NT2/D1 (cell line): ENCODE results near the gene ASAP2.
"Not testable (repeated sequence)": the region's sequence is repeated elsewhere in the genome, so short reads cannot be mapped to it uniquely, and the experiment has no call there.

Experiments used
- DNase-seq: peaks from one replicate; pipeline ENCODE4 v3.0.0-alpha.2; 2011; ENCODE audit warnings: low read depth, low spot score
- H3K27me3 ChIP-seq: 2 replicates; pipeline ENCODE4 v1.6.0; 2011; ENCODE audit warnings: mild to moderate bottlenecking; ENCODE audit not compliant: insufficient read length, insufficient read depth
- H3K36me3 ChIP-seq: 2 replicates; pipeline ENCODE4 v1.6.1; 2011; ENCODE audit warnings: mild to moderate bottlenecking, low read length, mixed read lengths; ENCODE audit not compliant: insufficient read depth, insufficient read length
- H3K4me1 ChIP-seq: 2 replicates; pipeline ENCODE4 v1.5.1; 2011; ENCODE audit not compliant: insufficient read depth, insufficient read length
- H3K4me3 ChIP-seq: 2 replicates; pipeline ENCODE4 v1.5.1; 2011; ENCODE audit warnings: low read depth; ENCODE audit not compliant: insufficient read length
- H3K9ac ChIP-seq: 2 replicates; pipeline ENCODE4 v1.6.0; 2011; ENCODE audit warnings: low read depth; ENCODE audit not compliant: insufficient read length
- H3K9me3 ChIP-seq: 2 replicates; pipeline ENCODE4 v1.5.1; 2011; ENCODE audit warnings: mild to moderate bottlenecking, low read length; ENCODE audit not compliant: insufficient read depth
- SUZ12 ChIP-seq: IDR thresholded peaks from 2 replicates; pipeline ENCODE4 v1.6.1; 2011; ENCODE audit not compliant: insufficient read length, insufficient read depth; ENCODE audit errors: extremely low read depth
- YY1 ChIP-seq: IDR thresholded peaks from 2 replicates; pipeline ENCODE4 v1.6.1; 2011; ENCODE audit not compliant: insufficient read length, insufficient read depth
- ZNF274 ChIP-seq: IDR thresholded peaks from 2 replicates; pipeline ENCODE4 v1.6.1; 2011; ENCODE audit warnings: mild to moderate bottlenecking, low read depth, low read length

ASAP2 gene

GRCh38 chr2:9264301-9264700 is 57.7 kb downstream of the ASAP2 start:
- H3K36me3 ChIP-seq = no peaks in the 10 kb centered on the region
- no peak for DNase-seq
- peaks cover 11% of the 10 kb centered on the region for H3K4me1 ChIP-seq
- no peaks in the 10 kb centered on the region for H3K27me3 ChIP-seq
- H3K9ac ChIP-seq = no peak overlapping the region
- no peaks in the 10 kb centered on the region for H3K9me3 ChIP-seq
- H3K4me3 ChIP-seq = no peak overlapping the region
- TF ChIP-seq ZNF274 (no peak), SUZ12 (no peak), YY1 (no peak)

GRCh38 chr2:9266711-9267110 is 60.1 kb downstream of the ASAP2 start:
- Histone ChIP-seq H3K9me3 (no peaks in the 10 kb centered on the region), H3K4me1 (peaks cover 12% of the 10 kb centered on the region), H3K27me3 (no peaks in the 10 kb centered on the region), H3K9ac (no peak overlapping the region), H3K4me3 (no peak overlapping the region), H3K36me3 (no peaks in the 10 kb centered on the region)
- DNase-seq = no peak
- TF ChIP-seq SUZ12 = no peak
- TF ChIP-seq ZNF274 = no peak
- TF ChIP-seq YY1 = no peak

- DNase-seq, H3K36me3 ChIP-seq, H3K4me3 ChIP-seq, H3K9ac ChIP-seq, H3K9me3 ChIP-seq, H3K27me3 ChIP-seq: not testable (repeated sequence)
- peaks cover 12% of the 10 kb centered on the region for H3K4me1 ChIP-seq
Measured at GRCh38 chr2:9267286-9267685, 60.7 kb downstream of the ASAP2 start.

- Histone ChIP-seq H3K27me3 (no peaks in the 10 kb centered on the region), H3K4me3 (no peak overlapping the region), H3K36me3 (no peaks in the 10 kb centered on the region), H3K9me3 (no peaks in the 10 kb centered on the region), H3K9ac (no peak overlapping the region), H3K4me1 (peaks cover 7% of the 10 kb centered on the region)
- no peak for DNase-seq
- TF ChIP-seq ZNF274 = no peak
- no peak for TF ChIP-seq YY1
- TF ChIP-seq SUZ12 = no peak
Measured at GRCh38 chr2:9268301-9269080, 61.9 kb downstream of the ASAP2 start.

GRCh38 chr2:9269295-9269694 is 62.7 kb downstream of the ASAP2 start:
- no peak overlapping the region for H3K4me3 ChIP-seq
- no peak for DNase-seq
- H3K4me1 ChIP-seq = peaks cover 6% of the 10 kb centered on the region
- H3K9ac ChIP-seq = no peak overlapping the region
- no peaks in the 10 kb centered on the region for H3K36me3 ChIP-seq
- H3K27me3 ChIP-seq = no peaks in the 10 kb centered on the region
- no peak for TF ChIP-seq YY1
- no peak for TF ChIP-seq SUZ12
- no peak for TF ChIP-seq ZNF274
- H3K9me3 ChIP-seq = no peaks in the 10 kb centered on the region

GRCh38 chr2:9269695-9270360 is 63.2 kb downstream of the ASAP2 start:
- Histone ChIP-seq H3K36me3 (no peaks in the 10 kb centered on the region), H3K9ac (no peak overlapping the region), H3K4me3 (no peak overlapping the region), H3K9me3 (no peaks in the 10 kb centered on the region), H3K4me1 (peaks cover 5% of the 10 kb centered on the region), H3K27me3 (no peaks in the 10 kb centered on the region)
- DNase-seq = no peak
- TF ChIP-seq ZNF274 = no peak
- no peak for TF ChIP-seq YY1
- no peak for TF ChIP-seq SUZ12

GRCh38 chr2:9271091-9271490 is 64.5 kb downstream of the ASAP2 start:
- Histone ChIP-seq H3K9me3 (no peaks in the 10 kb centered on the region), H3K9ac (no peak overlapping the region), H3K36me3 (no peaks in the 10 kb centered on the region), H3K4me1 (peaks cover 8% of the 10 kb centered on the region), H3K27me3 (no peaks in the 10 kb centered on the region), H3K4me3 (no peak overlapping the region)
- DNase-seq = no peak
- TF ChIP-seq SUZ12 (no peak), YY1 (no peak), ZNF274 (no peak)
